Limb (tissue), 2 donors: ENCODE results near the gene VWA5B2.
A peak's percentile ranks its signal among the peaks of the same experiment; 100 is the strongest.
"Not testable (repeated sequence)": the region's sequence is repeated elsewhere in the genome, so short reads cannot be mapped to it uniquely, and the experiment has no call there.

Experiments used
- DNase-seq, 2 donors: peaks; one replicate each; pipeline ENCODE4 v3.0.0-alpha.2; 2016; ENCODE audit errors: extremely low spot score in 2 of 2

Gene VWA5B2

GRCh38 chr3:184241447-184242296, 12.3 kb downstream of the VWA5B2 start:
- DNase-seq: no peak

- no peak for DNase-seq
Observed at GRCh38 chr3:184242297-184242685, 12.9 kb downstream of the VWA5B2 start.

DNA sequence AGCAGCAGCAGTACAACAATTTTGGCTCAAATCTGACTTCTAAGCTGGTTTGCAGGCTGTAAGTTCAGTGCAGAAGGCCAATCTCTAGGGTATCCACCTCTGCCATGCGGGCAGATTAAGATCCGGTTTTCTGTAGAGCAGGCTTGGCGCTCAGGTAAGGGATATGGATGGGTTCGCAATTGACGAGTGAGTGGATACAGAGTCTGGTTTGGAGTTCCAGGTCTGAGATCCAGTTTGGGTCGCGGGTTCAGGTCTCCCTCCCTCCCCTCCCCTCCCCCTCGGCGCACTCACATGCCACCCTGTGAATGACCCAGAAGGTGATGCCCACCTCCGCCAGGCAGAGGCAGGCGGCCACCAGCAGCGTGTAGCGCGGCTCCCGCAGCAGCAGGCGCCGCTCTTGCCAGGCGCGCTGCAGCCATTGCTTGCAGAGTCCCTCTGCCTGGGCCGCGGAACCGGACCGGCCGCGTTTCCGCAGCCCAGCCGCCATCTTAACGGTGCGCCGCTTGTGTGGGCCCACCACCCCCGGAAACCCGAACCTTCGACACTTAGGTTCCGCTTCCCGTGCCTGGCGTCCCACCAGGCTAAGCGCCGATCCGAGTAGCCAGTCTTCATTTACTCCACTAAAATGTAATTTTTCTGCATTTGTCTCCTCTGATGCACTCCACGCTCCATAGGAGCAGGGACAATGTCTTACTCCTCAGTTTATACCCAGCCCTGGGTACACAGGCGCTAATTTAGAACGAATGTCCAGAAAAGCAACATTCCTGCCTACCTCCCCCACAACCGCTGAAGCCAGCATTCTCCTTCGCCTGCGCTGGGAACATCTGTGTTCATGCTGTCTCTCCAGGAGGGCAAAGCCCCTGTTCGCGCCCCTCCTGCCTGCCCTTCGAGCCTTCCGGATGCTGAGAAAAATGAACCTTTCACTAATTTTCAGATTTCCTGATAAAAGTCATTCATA, 19.3 kb downstream of the VWA5B2 start, which contains the start of gene ALG3:
Gene ALG3, minus strand, starts transcription at position 509 of the 958 bp plus-strand sequence. Its CDS starts 22 bp downstream, at position 487.
- DNase-seq: peak; percentile 79 to 93

DNA sequence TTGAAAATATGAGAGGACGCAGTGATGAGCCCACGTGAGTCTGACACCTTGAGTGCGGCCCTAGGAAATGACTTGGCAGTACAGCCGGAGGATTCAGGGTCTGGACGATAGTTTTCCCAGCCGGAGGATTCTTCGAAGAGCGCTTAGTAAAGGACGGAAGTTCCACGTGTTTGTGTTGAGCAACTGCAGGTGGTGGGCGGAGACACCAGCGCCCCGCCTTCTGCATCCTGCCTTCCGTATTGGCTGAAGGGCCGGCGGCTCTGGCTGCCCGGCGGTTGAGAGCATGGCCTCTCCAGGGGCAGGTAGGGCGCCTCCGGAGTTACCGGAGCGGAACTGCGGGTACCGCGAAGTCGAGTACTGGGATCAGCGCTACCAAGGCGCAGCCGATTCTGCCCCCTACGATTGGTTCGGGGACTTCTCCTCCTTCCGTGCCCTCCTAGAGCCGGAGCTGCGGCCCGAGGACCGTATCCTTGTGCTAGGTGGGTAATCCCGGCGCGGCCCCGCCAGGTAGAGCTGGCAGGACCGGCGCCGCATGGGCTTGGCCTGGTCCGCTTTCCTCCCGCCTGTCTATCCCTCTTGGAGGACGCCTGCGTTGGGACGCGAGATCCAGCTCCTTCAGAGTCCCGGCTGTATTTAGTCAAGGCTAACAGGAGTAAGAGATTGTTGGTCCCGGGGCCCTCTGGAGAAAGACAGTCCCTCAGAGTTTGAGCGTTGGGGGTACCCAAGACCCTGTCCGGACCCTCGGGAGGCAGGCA, 20.2 kb downstream of the VWA5B2 start, which contains the start of gene EEF1AKMT4:
Gene EEF1AKMT4, plus strand, starts transcription at position 261 of the 755 bp plus-strand sequence. Its CDS starts 23 bp downstream, at position 284.
- DNase-seq: peak; percentile 94 to 96

DNA sequence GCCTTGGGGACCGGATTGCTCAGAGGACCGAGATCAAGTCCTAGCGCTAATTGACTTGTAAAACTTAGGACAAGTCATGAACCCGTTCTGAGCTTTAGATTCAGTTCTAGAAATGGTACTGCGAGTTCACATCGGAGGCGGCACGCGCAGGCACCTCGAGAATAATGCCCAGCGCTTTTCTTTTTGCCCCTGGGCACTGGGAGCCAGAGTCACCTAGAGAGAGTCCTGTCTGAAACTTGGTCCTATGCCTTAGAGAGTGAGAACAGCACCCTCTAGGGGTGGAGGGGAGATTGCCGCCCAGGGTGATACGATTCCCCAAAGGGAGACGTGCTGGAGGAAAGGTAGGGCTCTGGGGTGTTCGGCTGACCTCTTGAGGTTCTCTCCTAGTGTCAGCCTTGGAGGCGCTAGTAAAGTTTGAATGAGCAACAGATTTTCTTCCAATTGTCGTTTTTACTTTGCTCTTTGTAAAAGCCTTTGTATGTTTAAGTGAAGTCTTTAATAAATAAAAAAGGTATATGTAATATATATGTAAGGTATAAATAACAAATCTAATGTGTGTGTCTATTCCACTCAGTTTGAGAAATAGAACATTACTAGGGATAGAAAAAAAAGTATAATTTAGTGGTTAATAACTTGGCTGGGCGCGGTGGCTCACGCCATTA, 20.9 kb downstream of the VWA5B2 start:
- peak; percentile 60 to 81 for DNase-seq

GRCh38 chr3:184255291-184256039, 26.1 kb downstream of the VWA5B2 start:
- no peak for DNase-seq

DNA sequence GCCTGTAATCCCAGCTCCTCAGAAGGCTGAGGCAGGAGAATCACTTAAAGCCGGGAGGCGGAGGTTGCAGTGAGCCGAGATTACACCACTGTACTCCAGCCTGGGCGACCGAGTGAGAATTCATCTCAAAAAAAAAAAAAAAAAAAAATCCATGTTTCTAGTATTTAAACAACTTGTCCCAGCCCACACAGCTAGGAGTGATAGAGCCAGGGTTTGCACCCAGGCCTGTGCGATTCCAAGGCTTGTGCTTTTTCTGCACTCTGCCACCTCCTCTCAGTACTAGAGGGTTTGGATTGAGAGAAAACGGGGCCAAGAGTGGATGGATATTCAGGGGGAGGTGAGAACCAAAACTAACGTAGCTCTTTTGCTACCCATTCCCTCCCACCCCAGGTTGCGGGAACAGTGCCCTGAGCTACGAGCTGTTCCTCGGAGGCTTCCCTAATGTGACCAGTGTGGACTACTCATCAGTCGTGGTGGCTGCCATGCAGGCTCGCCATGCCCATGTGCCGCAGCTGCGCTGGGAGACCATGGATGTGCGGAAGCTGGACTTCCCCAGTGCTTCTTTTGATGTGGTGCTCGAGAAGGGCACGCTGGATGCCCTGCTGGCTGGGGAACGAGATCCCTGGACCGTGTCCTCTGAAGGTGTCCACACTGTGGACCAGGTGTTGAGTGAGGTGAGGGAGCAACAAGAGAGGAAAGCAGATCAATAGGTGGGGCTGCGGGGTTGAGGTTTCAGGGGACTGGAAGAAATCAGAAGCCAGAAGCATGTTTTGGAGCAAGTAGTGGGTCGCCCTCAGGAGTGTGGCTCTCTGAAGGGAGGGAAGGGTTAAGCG, 27.9 kb downstream of the VWA5B2 start:
- no peak for DNase-seq

- no peak for DNase-seq
Observed at GRCh38 chr3:184258926-184259325, 29.5 kb downstream of the VWA5B2 start.

DNA sequence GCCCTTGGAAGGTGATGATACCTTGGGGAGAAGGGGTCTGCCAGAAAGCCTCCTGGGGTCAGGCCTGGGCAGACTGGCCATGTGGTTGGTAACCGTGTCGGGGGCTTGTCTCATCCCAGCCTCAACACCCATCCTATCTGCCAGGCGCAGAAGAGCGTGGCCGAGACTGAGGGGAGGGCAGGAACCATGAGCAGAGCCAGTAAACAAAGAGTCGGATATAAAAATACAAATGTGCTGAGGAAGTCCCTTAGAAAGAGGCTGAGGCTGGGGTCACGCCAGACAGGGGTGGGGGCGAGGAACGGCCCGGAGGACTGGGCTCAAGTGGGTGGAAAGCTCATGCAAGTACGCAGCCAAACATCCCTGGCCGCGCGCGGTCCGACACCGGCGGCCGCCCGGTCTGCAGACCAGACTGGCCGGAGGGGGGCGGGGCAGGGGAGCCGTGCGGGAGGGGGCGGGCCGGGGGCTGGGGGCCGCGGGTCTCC, 30.1 kb downstream of the VWA5B2 start:
- DNase-seq: no peak

DNA sequence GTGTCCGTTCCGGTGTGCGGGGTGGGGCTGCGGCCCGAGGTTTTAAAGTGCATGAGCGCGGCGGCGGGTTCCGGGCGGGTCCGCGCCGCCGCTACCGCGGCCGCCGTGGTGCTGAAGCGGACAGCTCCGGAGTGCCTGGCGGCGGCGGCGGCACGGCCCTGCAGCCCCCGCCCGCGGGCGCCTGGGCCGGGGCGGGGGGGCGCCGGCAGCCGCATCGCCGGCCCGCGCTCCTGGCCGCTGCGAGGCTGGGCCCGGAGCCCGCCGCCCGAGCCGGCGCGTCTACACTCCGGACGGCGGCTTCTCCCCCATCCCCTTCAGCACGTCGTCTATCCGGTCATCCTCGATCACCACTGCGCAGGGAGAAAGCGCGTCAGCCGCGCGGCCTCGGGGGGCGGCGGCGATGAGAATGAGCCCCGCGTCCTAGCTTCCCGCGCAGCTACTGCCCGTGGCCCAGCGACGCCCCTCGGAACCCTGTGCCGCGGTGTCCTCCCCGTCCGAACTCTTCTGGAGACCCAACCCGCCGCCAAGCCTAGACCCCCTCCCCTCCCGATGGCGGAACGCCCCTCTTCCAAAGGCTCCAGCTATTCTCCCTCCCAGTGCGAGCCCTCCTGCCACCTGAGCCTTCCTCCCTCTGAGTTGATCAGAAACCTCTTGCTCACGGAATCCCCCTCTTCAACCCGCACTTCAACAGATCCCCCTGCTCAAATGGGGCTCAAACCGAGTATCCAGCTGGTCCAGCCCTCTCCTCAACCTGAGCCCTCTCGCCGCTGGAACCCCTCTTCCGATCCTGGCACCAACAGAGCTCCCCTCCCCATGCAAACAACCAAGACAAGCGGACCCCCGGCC, 30.7 kb downstream of the VWA5B2 start:
- peak in 1 of 2 donors; percentile 73 for DNase-seq

GRCh38 chr3:184260724-184261269, 31.4 kb downstream of the VWA5B2 start:
- peak in 1 of 2 donors; percentile 50 for DNase-seq

GRCh38 chr3:184261270-184261853, 32.0 kb downstream of the VWA5B2 start, which contains the start of gene CAMK2N2:
TSS of gene CAMK2N2 (minus strand) at chr3:184261553. CDS start at chr3:184261285, 268 bp downstream.
- DNase-seq: peak in 1 of 2 donors; percentile 71

DNA sequence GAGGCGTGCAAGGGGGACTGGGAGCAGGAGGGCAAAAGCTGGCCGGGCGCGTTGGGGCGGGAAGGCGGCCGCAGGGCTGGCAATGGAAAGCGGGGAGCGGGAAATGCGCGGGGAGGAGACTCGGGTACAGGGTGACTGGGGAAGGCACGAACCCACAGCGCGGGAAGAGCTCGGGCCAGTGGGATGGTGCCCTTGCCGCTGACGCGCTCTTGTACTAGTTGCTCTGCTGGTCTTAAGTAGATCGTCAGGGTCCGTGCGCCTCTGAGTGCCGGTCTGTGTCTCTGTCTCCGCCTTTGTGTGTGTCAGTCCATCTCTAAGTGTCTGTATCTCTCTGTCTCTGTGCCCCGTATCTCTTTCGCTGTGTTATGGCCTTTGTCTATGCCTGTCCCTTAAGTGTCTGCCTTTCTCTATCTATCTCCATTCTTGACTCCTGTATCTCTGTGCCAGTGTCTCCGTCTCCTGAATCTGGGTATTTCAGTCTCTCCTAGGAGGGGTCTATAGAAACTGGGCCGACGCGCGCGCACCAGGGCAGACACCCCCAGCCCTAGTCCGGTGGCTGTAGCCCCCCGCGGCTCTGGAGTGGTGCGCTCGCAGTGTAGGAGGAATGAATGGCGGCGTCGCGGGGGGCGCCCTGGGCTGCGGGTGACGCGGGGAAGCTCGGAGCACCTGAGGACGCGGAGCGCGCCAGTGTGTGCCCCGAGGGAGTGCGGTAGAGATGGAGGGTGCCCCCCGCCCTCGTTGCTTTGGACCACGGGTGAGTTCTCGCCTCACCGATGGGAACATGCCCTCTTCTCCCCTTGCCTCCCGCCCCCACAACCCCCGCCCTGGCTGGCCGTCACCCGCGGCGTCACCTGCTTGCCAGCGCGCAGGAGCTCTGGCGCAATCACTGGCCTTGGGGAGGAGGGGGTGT, 32.7 kb downstream of the VWA5B2 start:
- DNase-seq: peak in 1 of 2 donors; percentile 51

DNA sequence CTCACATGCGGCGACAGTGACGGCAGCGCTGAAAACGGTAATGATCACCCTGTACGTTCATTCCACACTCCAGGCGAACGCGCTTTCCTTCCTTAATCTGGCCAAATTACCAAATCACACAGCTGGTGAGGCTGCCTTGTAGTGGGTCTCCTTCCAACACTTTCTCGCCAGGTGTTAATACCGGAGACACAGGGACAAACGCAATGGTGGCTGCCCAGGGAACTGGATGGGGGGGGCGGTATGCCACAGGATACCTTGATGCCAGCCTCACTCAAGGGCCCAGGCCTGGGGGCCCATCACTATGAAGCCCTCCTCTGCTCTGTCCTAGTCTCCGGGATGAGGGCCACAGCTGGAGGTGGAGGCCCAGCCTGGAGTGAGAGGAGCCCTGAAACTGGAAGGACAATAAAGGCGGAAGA, 33.4 kb downstream of the VWA5B2 start:
- DNase-seq: no peak

DNA sequence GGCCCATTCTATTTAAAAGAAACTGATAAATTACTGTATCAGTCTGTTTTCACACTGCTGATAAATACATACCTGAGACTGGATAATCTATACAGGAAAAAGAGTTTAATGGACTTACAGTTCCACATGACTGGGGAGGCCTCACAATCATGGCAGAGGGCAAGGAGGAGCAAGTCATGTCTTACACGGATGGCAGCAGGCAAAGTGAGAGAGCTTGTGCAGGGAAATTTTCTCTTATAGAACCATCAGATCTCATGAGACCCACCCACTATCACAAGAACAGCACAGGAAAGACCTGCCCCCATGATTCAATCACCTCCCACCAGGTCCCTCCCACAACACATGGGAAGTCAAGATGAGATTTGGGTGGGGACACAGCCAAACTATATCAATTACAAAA, 37.9 kb downstream of the VWA5B2 start:
- not testable (repeated sequence) for DNase-seq

- DNase-seq: no peak
Observed at GRCh38 chr3:184272269-184272668, 42.9 kb downstream of the VWA5B2 start.
